Activated naive CD4-positive, alpha-beta T cell treated with anti-CD3 and anti-CD28 coated beads for 36 hours (primary cell): ENCODE data around the gene OR2A42. TPM values are rescaled to one million over a fixed set of nuclear protein-coding genes. Genes with fewer than 3 reads are reported as not detected.
"Not testable (repeated sequence)": the region's sequence is repeated elsewhere in the genome, so short reads cannot be mapped to it uniquely, and the experiment has no call there.

Experiments used
- CTCF ChIA-PET: fragments of 350-600 bp; sonication (Branson Sonifier 250); formaldehyde crosslinking; loops from one replicate; lab custom pipeline; 2021; ENCODE audit warnings: antibody characterized with exemption; lab: Charles Lee
- DNase-seq: peaks from one replicate; pipeline ENCODE4 v3.0.0-alpha.2; 2020
- H3K27ac Mint-ChIP-seq: one replicate; pipeline ENCODE4 v1.8.0; 2021; ENCODE audit warnings: mild to moderate bottlenecking, mixed read lengths
- H3K27me3 Mint-ChIP-seq: one replicate; pipeline ENCODE4 v1.8.0; 2021; ENCODE audit warnings: low read depth, mixed read lengths
- H3K36me3 Mint-ChIP-seq: one replicate; pipeline ENCODE4 v1.8.0; 2021; ENCODE audit warnings: low read depth, mixed read lengths
- H3K4me1 Mint-ChIP-seq: one replicate; pipeline ENCODE4 v1.8.0; 2021; ENCODE audit warnings: low read depth, mixed read lengths
- H3K4me3 Mint-ChIP-seq: one replicate; pipeline ENCODE4 v1.8.0; 2021; ENCODE audit warnings: mild to moderate bottlenecking, moderate library complexity, mixed read lengths
- H3K9me3 Mint-ChIP-seq: one replicate; pipeline ENCODE4 v1.8.0; 2021; ENCODE audit warnings: mixed read lengths
- intact Hi-C: fragments of 100-400 bp; cut with micrococcal nuclease; formaldehyde crosslinking; loops from one replicate; pipeline ENCODE4 v1.15.1; 2023
- total RNA-seq, 2 experiments: library from RNA; stranded (reverse); gene quantifications; one replicate each; pipeline ENCODE4 v1.2.3, GENCODE V29; 2021

Gene OR2A42
- total RNA-seq, 2 experiments from 2014 or later: not detected

DNA sequence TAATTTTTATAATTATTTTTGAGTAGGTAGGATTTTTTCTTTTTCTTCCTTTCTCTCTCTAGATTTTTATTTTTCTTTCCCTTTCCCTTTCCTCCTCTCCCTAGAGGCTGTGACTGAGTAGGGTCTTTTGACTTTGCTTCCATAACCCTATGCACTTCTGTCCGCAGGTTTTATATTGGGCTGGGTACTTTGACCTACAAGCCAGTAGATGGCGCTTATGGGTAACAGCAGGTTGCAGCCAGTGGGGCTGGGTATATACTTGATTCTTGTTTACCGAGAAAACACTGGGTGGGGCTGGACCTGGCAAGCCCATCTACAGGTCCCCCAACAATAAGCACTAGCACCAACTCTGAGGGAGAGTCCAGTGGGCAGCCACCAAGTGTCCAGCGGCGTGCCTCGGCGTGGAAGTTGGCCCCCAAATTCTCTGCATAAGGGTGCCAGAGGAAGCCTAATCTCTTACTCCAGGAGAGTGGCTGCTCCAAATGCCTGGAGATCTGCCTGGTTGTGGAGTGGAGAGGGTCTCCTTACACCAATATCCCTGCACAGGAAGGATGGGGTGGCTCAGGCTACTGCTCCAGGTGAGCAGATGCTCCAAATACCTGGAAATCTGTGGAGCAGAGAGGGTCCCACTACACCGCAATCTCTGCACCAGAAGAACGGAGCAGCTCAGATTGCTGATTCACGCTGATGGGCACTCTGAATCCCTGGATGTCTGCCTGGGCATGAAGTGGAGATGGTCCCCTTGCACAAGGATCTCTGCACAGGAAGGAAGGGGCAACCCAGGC is 60.8 kb downstream of the OR2A42 start:
- DNase-seq: peak; percentile 52
- not testable (repeated sequence) for H3K27ac Mint-ChIP-seq, H3K4me1 Mint-ChIP-seq, H3K36me3 Mint-ChIP-seq, H3K4me3 Mint-ChIP-seq, H3K27me3 Mint-ChIP-seq, H3K9me3 Mint-ChIP-seq
- intact Hi-C loops: loop anchor here (5.0 kb wide), 2 partner anchors 214 to 259 kb away; no protein-coding TSS in a partner anchor
- CTCF ChIA-PET: interaction anchor here (1.2 to 1.5 kb wide), 4 partner anchors 10 to 263 kb away, joined by 3 to 5 read pairs (median 3); no protein-coding TSS in a partner anchor

Other genes with a start within 250 kb of the OR2A42 start
- not detected for gene OR6B1, start 239.3 kb downstream of the OR2A42 start, total RNA-seq
- gene OR2A5, start 190.7 kb downstream of the OR2A42 start, total RNA-seq: not detected
- gene OR2A25, start 169.8 kb downstream of the OR2A42 start, total RNA-seq: not detected
- gene OR2A12, start 153.3 kb downstream of the OR2A42 start, total RNA-seq: not detected
- not detected for gene OR2A2, start 130.0 kb downstream of the OR2A42 start, total RNA-seq
- gene OR2A14, start 116.4 kb downstream of the OR2A42 start, total RNA-seq: not detected
- 1 to 10 TPM; 1.5 to 2.2 TPM for gene CTAGE4, start 56.1 kb downstream of the OR2A42 start, total RNA-seq
- 1 to 10 TPM; 6.5 to 7.6 TPM for gene ARHGEF35, start 43.8 kb downstream of the OR2A42 start, total RNA-seq
- 1 to 10 TPM; 1.2 to 1.6 TPM for gene OR2A7, start 25.2 kb upstream of the OR2A42 start, total RNA-seq
- gene CTAGE8, start 29.7 kb upstream of the OR2A42 start, total RNA-seq: 1 to 10 TPM; 1.3 to 1.5 TPM
- not detected for gene OR2A1, start 72.8 kb upstream of the OR2A42 start, total RNA-seq
- 10 to 100 TPM; 15.4 to 17.6 TPM for gene ARHGEF5, start 115.8 kb upstream of the OR2A42 start, total RNA-seq
- gene NOBOX, start 164.1 kb upstream of the OR2A42 start, total RNA-seq: not detected